GM12873 (cell line): ENCODE measurements around the gene CLDN17.

ENCODE experiments used
- TF ChIP-seq, protein P1 (sequence below): IDR thresholded peaks from 2 replicates; pipeline ENCODE4 v1.5.1; 2012; ENCODE audit warnings: low read depth, mild to moderate bottlenecking, moderate library complexity, low read length, control low read depth; ENCODE audit not compliant: insufficient read depth; ENCODE audit errors: missing control alignments

Gene CLDN17, protein sequence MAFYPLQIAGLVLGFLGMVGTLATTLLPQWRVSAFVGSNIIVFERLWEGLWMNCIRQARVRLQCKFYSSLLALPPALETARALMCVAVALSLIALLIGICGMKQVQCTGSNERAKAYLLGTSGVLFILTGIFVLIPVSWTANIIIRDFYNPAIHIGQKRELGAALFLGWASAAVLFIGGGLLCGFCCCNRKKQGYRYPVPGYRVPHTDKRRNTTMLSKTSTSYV

DNA sequence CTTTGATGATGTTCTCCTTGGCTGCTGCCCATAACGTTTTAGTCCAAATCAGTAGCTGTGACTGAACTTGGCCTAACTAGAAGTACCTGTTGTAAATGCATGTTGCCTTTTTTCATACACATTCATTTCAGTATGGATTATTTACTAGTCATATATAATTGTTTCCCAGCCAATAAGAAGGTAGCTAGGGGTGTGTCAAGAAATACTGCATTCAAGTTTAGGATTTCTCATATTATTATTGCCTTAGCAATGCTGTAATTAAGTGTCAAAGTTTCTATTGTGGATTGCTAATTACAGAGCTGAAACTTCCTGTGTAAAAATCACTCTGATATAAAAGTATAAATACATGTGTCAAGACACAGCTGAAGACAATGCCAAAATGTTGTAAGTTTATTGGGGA is at the start of gene CLDN17:
TSS of gene CLDN17 (minus strand) at position 101 of the 400 bp plus-strand sequence. CDS start 188 bp downstream, outside the sequence.
- TF ChIP-seq, protein P1, sequence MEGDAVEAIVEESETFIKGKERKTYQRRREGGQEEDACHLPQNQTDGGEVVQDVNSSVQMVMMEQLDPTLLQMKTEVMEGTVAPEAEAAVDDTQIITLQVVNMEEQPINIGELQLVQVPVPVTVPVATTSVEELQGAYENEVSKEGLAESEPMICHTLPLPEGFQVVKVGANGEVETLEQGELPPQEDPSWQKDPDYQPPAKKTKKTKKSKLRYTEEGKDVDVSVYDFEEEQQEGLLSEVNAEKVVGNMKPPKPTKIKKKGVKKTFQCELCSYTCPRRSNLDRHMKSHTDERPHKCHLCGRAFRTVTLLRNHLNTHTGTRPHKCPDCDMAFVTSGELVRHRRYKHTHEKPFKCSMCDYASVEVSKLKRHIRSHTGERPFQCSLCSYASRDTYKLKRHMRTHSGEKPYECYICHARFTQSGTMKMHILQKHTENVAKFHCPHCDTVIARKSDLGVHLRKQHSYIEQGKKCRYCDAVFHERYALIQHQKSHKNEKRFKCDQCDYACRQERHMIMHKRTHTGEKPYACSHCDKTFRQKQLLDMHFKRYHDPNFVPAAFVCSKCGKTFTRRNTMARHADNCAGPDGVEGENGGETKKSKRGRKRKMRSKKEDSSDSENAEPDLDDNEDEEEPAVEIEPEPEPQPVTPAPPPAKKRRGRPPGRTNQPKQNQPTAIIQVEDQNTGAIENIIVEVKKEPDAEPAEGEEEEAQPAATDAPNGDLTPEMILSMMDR, result no peak

DNA sequence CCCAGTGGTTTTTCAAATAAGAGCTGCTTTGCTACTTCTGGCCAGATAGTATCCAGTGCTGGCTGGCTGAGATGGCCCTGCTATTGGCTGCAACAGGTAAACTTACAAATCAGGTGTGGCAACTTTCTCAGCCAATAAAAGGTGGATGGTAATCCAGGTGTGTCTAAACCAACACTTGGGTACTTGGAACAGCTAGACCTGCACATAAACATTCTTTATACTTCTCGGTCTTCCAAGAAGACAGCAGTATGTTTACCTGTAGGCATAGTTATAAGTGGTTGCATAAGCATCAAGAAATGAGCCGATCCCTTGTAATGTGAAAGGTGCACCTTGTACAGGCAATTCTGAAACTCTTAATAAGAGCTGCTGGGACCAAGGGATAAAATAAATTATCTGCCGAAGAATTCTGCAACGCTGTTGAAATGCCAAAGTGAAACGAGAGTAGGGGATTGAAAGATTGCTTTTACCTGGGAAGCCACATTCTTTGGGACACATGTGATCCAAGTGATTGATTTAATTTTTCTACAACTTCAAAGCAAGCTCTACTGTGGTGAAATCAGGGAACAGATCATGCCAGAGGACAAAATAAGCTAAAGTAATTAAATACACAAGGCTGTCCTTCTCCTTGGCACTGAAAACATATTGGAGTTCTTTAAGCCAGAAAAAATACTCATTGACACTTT is 49.6 kb upstream of the CLDN17 start, which contains the start of gene CLDN8:
TSS of gene CLDN8 (minus strand) at position 57 of the 683 bp plus-strand sequence. CDS start 172 bp downstream, outside the sequence.
- TF ChIP-seq, protein P1, result no peak

DNA sequence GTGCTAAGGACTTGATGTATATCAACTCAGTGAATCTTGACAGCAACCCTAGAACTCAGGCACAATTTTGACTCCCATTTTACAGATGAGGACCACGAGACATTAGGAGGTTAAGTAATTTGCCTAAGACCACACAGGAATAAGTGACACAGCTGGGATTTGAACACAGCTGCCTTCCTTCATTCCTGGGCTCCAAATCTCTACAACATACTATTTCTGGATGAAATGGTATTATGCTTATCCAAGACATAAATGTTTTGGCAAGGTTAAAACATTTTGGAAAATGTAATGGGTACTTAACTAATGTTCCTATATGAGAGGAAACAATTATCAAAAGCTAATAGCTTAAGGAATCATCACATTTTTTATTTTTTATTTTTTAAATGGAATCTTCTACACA is 44.5 kb upstream of the CLDN17 start:
- TF ChIP-seq, protein P1, result no peak

DNA sequence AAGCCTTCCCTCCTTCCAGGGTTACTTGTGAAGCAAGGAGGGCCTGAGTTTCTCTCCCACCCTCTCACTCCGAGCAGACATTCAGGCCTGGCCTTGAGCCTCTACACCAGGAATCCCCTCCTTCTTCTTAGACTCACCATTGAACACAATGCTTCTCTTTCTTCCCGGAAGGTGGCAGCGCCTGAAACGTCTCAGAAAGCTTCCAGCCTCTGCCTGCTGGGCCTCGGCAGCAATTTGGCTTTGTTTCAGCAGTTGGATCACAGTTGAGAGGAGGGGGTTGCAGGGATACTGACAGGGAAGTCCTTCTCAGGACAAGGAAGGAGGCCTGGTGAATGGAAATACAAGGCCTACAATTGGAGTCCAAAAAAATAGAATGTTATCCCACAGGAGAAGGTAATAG is 43.0 kb upstream of the CLDN17 start:
- TF ChIP-seq, protein P1, result no peak

- TF ChIP-seq, protein P1, result no peak
Observed at GRCh38 chr21:30207252-30207579, 40.6 kb upstream of the CLDN17 start.

DNA sequence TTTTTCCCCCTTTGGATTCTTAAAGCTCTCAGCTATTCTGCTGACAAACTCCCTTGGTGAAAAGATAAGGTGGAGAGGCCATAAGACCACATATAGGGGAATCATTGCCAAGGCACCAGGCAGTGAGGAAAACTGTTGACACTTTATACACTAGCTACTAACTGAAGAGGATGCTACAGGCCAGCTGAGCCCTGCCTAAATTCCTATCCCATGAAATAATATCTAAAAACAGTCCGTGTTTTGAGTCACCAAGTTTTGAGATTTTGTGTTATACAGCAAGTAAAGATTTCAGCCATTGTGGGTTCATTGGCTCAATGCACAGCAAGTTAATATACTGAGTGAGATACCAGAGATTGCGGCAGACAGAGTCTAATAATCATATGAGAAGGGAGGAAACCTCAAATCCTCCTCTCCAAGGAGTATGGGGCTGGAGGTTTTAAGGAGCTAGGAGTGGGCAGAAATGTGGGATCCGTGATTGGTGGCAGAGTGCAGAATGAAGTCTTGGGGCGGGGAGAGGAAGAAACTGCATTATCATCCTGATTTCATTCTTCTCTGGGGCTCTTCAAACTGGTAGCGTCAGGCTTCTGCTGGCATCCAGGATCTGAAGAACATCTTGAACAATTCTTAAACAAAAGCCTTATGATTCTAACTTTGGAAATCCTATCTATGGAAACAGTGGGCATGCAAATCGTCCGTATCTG is 40.1 kb upstream of the CLDN17 start:
- TF ChIP-seq, protein P1, result no peak

- TF ChIP-seq, protein P1, result no peak
Observed at GRCh38 chr21:30200000-30200399, 33.4 kb upstream of the CLDN17 start.
